GM19099 (cell line): ENCODE measurements around the gene SPAG9.

ENCODE experiments used
- POLR2A ChIP-seq: IDR thresholded peaks from 3 replicates; pipeline ENCODE4 v1.6.1; 2011; ENCODE audit warnings: low read depth; ENCODE audit not compliant: insufficient read length; ENCODE audit errors: extremely low read depth

SPAG9 gene

GRCh38 chr17:51118330-51119195 lies 2.1 kb downstream of the SPAG9 start:
- no peak for TF ChIP-seq POLR2A

- TF ChIP-seq POLR2A: no peak
Measured at GRCh38 chr17:51115179-51115578, 5.5 kb downstream of the SPAG9 start.

GRCh38 chr17:51107778-51108177 lies 12.9 kb downstream of the SPAG9 start:
- TF ChIP-seq POLR2A: no peak

GRCh38 chr17:51103451-51103850 lies 17.2 kb downstream of the SPAG9 start:
- TF ChIP-seq POLR2A: no peak

GRCh38 chr17:51103050-51103449 lies 17.6 kb downstream of the SPAG9 start:
- no peak for TF ChIP-seq POLR2A

- no peak for TF ChIP-seq POLR2A
Measured at GRCh38 chr17:51097708-51098446, 22.8 kb downstream of the SPAG9 start.

- TF ChIP-seq POLR2A: no peak
Measured at GRCh38 chr17:51091635-51092034, 29.0 kb downstream of the SPAG9 start.

GRCh38 chr17:51088287-51088686 lies 32.4 kb downstream of the SPAG9 start:
- no peak for TF ChIP-seq POLR2A

- no peak for TF ChIP-seq POLR2A
Measured at GRCh38 chr17:51087072-51087757, 33.5 kb downstream of the SPAG9 start.

GRCh38 chr17:51085150-51085805 lies 35.4 kb downstream of the SPAG9 start:
- TF ChIP-seq POLR2A: no peak

GRCh38 chr17:51083981-51084380 lies 36.7 kb downstream of the SPAG9 start:
- TF ChIP-seq POLR2A: no peak

- TF ChIP-seq POLR2A: no peak
Measured at GRCh38 chr17:51079049-51079448, 41.6 kb downstream of the SPAG9 start.

GRCh38 chr17:51078009-51078592 lies 42.6 kb downstream of the SPAG9 start:
- no peak for TF ChIP-seq POLR2A

GRCh38 chr17:51076821-51077220 lies 43.8 kb downstream of the SPAG9 start:
- no peak for TF ChIP-seq POLR2A

- no peak for TF ChIP-seq POLR2A
Measured at GRCh38 chr17:51071556-51071955, 49.1 kb downstream of the SPAG9 start.
